GM12873 (cell line): ENCODE measurements around the gene RAPGEF2.

ENCODE experiments used
- TF ChIP-seq, protein P1 (sequence below): IDR thresholded peaks from 2 replicates; pipeline ENCODE4 v1.5.1; 2012; ENCODE audit warnings: low read depth, mild to moderate bottlenecking, moderate library complexity, low read length, control low read depth; ENCODE audit not compliant: insufficient read depth; ENCODE audit errors: missing control alignments

Gene RAPGEF2

DNA sequence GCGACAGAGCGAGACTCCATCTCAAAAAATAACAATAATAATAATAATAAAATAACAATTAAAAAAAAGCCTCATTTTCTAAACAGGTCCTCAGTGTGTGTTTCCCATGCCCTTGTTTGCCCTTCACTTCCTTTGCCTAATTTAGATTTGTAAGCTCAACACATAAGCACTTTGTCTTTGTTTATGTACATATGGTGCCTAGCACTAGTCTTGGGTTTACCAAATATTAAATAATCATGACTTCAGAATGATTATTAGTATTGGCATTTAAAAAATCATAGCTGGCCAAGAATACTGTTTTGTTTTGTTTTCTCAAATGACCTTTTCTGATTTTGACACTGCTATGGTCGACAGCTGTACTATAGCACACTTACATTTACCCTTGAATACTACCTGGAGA is 6.4 kb upstream of the RAPGEF2 start:
- TF ChIP-seq, protein P1, sequence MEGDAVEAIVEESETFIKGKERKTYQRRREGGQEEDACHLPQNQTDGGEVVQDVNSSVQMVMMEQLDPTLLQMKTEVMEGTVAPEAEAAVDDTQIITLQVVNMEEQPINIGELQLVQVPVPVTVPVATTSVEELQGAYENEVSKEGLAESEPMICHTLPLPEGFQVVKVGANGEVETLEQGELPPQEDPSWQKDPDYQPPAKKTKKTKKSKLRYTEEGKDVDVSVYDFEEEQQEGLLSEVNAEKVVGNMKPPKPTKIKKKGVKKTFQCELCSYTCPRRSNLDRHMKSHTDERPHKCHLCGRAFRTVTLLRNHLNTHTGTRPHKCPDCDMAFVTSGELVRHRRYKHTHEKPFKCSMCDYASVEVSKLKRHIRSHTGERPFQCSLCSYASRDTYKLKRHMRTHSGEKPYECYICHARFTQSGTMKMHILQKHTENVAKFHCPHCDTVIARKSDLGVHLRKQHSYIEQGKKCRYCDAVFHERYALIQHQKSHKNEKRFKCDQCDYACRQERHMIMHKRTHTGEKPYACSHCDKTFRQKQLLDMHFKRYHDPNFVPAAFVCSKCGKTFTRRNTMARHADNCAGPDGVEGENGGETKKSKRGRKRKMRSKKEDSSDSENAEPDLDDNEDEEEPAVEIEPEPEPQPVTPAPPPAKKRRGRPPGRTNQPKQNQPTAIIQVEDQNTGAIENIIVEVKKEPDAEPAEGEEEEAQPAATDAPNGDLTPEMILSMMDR = no peak

DNA sequence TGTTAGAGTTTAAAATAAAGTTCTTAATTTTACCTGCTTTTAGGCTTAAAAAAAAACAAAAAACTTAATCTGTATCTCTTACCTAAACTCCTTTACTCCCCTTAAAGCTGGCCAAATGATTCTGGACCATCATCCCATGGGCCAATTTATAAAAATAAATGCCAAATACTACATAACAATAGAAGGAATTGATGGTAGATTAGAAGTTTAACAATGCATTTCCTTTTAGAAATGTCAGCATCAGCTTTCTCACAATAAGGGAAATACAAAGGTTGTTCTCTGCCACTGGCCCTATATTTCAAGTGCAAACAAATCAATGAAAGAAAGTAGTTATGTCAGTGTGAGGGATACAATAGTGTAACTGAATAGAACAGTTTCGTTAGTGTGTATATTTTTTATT is 5.7 kb upstream of the RAPGEF2 start:
- TF ChIP-seq, protein P1 = no peak

DNA sequence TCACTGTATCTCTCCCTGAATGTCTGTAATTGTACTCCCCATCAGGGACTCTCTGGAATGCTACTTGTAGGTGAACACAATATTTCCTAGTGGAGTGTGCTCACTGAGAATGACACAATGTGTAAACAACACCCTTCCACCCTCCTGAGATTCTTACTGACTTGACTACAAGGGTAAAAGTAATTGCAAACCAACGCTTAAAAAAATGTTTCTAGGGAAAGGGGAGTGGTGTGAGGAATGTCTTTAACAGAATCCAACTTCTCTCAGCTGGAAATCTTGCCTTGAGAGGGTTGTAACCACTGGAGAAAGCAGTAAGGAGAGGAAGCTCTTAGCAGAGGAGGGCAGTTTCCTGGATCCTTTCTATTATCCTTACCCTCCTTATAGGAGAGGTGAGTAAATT is 5.1 kb upstream of the RAPGEF2 start:
- TF ChIP-seq, protein P1 = no peak

DNA sequence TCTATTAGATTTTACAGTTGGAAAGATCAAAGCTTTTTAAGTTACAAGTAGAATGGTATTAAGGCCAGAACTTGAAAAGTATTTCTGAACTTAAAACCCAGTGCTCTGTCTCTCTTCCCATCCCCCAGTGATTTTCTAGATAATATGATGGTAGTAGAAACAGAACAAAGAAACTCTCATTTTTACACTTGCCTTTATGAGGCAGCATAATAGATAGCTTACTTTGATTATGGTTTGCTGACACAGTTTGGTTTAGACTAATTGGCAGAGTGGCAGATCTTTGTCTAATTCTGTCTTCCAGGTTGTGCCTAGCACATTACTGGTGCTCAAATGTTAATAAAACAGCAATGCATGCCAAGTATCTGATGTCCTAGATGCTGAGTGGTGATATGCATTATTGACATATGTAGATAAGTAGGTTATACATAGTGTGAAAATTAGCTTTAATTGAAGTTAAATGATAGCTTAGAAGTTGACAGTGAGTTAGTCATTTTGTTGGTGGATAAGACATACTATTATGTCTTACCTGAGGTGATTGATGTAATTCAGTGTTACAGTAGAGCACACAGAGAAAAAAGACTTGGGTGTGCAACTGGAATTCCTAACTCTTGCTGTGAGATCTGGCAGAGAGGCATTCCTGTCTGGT is 4.3 kb upstream of the RAPGEF2 start:
- TF ChIP-seq, protein P1 = no peak

DNA sequence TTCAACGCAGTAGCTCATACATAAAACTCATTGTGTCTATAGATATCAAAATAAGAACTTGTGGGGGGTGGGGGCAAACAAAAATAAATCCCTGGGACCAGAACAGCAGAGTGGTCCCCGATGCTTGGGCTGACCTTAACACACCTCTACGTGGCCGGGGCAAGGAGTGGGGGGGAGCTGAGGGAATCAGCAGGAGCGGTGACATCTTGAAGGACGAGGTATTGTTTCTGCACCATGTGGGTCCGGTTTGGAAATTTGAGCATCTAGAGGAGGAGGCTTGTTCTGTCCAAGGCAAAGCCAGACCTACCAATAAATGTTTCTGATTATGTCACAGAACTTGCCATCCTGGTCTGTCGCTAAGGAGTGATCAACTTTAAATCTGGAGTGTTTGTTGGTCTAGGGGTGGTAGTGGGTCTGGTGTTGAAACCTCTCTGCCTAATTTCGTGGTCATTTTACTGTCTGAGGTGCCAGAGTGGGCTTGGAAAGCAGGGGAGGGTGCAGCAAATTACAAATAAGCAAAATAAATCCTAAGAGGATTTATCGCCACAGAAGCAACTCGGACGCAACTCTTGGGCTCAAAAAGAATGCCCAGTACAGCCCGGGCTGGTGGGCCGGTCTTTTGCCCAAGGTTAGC is 774 bp upstream of the RAPGEF2 start:
- TF ChIP-seq, protein P1 = no peak

DNA sequence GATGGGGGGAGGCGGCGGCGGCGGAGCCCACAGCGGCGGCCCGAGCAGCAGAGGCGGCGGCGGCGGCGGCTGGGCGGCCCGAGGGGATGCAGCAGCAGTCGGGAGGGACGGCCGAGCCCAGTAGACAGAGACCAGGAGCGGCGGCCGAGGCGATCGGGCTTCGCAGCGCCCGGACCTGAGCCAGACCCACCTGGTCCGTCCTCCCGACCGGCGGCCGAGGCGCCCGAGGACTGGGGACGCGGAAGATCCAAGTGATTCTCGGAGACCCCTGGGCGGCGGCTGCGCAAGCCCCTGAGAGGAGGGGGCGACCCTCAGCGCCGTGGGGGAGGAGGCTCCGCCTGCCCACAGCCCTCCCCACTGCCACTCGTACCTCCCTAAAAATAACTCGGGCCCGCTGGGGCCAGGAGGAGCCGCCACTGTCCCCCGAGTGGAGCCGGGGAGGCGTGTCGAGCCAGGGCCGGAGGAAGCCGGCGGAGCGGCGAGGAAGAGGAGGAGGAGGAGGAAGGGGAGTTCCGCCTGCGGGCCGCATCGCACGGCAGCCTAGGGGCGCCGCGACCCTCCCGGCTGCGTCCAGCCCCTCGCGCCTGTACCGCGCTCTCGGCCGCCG is 608 bp downstream of the RAPGEF2 start:
- TF ChIP-seq, protein P1 = no peak

DNA sequence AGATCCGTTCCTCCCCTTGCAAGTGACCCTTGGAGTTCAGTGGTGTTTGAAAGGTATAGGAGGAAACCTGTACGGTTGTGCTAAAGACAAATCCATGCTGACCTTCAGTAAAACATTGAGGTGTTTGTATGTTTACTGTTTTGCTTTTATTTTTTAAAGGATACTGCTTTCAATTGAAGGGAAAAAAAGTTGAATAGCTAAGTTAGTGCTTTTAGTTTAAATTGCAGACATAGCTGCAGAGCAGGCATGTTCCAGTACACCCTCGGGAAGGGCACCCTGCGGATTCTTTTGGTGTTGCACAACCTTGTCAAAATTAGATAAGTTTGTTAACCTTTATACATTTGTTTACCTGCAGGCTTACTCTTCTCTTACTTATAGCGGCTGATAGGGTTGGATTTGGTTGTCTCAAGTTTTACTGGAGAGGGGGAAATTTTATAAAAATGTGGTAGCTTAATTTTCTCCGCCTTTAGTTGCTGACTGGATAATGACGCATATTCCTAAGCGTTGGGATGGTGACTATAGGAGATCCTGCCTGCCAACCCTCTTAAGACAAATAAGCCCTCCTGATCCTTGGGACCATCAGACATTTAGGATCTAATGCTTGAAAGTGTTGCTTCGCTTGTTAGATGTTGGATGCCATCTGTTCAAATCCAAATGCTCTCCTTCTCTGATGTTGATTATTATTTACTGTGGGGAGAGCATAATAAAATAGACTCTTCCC is 2.0 kb downstream of the RAPGEF2 start:
- TF ChIP-seq, protein P1 = peak; percentile 30
